ENCODE data around the gene KCTD11.
"Not testable (repeated sequence)": the region's sequence is repeated elsewhere in the genome, so short reads cannot be mapped to it uniquely, and the experiment has no call there.

Gene KCTD11

GRCh38 chr17:7329997-7330637 is 21.8 kb upstream of the KCTD11 start:
- TF ChIP-seq, protein P1, sequence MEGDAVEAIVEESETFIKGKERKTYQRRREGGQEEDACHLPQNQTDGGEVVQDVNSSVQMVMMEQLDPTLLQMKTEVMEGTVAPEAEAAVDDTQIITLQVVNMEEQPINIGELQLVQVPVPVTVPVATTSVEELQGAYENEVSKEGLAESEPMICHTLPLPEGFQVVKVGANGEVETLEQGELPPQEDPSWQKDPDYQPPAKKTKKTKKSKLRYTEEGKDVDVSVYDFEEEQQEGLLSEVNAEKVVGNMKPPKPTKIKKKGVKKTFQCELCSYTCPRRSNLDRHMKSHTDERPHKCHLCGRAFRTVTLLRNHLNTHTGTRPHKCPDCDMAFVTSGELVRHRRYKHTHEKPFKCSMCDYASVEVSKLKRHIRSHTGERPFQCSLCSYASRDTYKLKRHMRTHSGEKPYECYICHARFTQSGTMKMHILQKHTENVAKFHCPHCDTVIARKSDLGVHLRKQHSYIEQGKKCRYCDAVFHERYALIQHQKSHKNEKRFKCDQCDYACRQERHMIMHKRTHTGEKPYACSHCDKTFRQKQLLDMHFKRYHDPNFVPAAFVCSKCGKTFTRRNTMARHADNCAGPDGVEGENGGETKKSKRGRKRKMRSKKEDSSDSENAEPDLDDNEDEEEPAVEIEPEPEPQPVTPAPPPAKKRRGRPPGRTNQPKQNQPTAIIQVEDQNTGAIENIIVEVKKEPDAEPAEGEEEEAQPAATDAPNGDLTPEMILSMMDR (IDR thresholded peaks at IDR 0.05; ENCODE audit: low read depth, low read length) = no peak
- H3K4me3 ChIP-seq (ENCODE audit: low read depth, low read length) = peak overlapping the region; percentile 84

- peak overlapping the region; percentile 84 for H3K4me3 ChIP-seq (ENCODE audit: low read depth, low read length)
- TF ChIP-seq, protein P1 (IDR thresholded peaks at IDR 0.05; ENCODE audit: low read depth, low read length) = no peak
Measured at GRCh38 chr17:7330638-7331015, 21.3 kb upstream of the KCTD11 start.

DNA sequence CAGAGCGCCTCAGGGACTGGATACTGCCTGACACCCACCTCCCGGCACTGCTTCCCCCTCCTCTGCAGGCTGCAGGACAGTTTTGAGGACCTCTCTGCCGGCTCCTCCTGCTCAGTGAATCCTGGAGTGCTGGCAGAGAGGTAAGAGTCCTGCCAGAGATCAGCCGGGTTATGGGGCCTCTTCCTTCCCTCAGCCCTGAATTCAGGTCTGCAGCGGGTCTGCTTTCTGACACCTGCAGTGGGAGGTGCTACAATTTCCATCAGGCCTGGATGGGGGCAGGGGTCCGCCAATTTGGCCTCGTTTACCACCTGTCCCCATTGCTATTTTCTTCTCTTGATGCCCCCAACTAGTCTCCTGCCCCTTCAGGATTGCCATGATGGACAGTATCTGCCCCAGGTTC is 19.9 kb upstream of the KCTD11 start:
- TF ChIP-seq, protein P1 (IDR thresholded peaks at IDR 0.05; ENCODE audit: low read depth, low read length) = no peak
- no peak overlapping the region for H3K4me3 ChIP-seq (ENCODE audit: low read depth, low read length)

DNA sequence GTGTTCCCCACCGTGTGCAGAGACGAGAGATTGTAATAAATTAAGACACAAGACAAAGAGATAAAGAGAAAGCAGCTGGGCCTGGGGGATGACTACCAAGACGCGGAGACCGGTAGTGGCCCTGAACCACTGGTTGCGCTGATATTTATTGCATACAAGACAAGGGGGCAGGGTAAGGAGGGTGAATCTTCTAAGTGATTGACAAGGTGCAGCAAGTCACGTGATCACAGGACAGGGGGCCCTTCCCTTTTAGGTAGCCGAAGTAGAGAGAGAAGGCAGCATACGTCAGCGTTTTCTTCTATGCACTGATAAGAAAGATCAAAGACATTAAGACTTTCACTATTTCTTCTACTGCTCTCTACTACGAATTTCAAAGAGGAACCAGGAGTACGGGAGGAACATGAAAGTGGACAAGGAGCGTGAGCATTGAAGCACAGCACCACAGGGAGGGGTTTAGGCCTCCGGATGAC is 19.3 kb upstream of the KCTD11 start:
- H3K4me3 ChIP-seq (ENCODE audit: low read depth, low read length) = not testable (repeated sequence)

GRCh38 chr17:7334938-7335538 is 16.9 kb upstream of the KCTD11 start:
- no peak overlapping the region for H3K4me3 ChIP-seq (ENCODE audit: low read depth, low read length)
- TF ChIP-seq, protein P1 (IDR thresholded peaks at IDR 0.05; ENCODE audit: low read depth, low read length) = no peak

- not testable (repeated sequence) for H3K4me3 ChIP-seq (ENCODE audit: low read depth, low read length)
Measured at GRCh38 chr17:7335765-7336164, 16.2 kb upstream of the KCTD11 start.

- TF ChIP-seq, protein P1 (IDR thresholded peaks at IDR 0.05; ENCODE audit: low read depth, low read length) = no peak
- no peak within 1 kb of the TSS for H3K4me3 ChIP-seq (ENCODE audit: low read depth, low read length)
Measured at GRCh38 chr17:7336240-7337175, 15.5 kb upstream of the KCTD11 start, which contains the start of gene ACAP1. Gene ACAP1 (plus strand): TSS chr17:7336529. CDS start chr17:7336735, 206 bp downstream.

DNA sequence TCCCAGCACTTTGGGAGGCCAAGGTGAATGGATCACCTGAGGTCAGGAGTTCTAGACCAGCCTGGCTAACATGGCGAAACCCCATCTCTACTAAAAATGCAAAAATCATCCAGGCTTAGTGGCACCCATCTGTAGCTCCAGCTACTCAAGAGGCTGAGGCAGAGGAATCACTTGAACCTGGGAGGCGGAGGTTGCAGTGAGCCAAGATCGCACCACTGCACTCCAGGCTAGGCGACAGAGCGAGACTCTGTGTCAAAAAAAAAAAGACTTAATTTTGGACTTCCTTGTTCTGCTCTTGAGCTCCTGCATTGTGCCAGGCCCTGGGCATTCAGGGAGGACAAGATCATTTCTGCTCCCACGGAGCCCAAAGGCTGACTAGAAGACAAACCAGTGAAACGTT is 14.4 kb upstream of the KCTD11 start:
- not testable (repeated sequence) for H3K4me3 ChIP-seq (ENCODE audit: low read depth, low read length)
